Activated gamma-delta T cell (primary cell): ENCODE results near the gene SERPINE2.

Source experiments
- DNase-seq: peaks from one replicate; lab custom pipeline; 2025; lab: John Stamatoyannopoulos, UW

Gene SERPINE2

DNA sequence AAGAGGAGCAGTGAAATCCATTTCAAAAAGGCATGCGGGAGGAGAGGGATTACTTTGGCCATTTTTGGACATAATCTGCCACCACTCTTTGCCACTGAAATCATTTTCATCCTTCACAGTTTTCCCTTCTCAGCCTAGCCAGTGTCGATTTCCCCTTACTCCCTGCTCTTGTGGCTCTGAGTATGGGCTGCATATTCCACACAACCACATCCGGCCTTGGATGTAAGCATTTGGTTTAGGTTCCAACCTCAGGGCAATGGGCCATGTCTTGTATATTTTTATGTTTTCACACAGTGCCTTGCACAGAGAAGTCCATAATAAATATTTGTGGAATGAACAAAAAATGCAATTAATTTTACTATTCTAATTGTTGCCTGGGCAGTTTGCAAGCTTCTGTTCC lies 7.7 kb upstream of the SERPINE2 start:
- DNase-seq = no peak

DNA sequence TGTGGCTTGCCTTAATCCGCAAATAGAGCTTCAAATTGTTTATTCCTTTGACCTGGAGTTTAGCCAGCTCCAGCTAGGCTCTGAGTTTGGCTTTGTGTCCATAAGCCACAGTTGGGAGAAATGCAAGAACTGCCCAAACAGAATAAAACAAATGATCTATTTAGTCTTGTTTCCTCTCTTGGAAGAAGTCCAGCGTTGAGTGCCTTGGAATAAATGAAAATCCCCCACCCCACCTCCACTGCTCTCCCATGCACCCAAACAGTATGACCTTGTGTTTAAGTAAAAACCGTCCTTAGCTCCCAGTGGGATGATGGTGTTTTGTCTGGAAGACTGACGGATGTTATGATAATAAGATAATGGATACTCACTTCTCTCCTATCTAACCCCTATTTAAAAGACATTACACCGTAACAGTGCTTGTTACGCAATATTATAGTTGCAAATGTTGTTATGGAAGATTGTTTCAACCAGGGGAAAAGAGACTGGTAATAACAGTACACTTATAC lies 3.2 kb upstream of the SERPINE2 start:
- DNase-seq = no peak

DNA sequence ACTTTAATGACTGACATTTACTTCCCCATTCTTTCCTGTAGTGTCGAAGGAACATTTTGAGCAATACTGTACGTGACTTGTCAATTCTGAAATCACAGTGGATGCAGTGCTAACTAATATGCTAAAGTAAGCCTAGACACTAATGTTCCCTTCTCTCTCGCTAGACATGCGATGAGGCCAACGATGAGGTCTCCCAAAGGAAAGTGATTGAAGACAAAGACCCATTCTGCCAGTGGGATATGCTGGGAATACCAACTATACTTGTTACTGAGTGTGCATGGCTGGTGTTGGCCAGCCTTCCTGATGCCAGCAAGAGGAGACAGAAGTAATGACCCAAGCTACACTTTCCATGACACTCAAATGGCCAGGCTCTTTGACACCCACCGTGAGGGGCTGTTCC lies 2.5 kb upstream of the SERPINE2 start:
- no peak for DNase-seq

DNA sequence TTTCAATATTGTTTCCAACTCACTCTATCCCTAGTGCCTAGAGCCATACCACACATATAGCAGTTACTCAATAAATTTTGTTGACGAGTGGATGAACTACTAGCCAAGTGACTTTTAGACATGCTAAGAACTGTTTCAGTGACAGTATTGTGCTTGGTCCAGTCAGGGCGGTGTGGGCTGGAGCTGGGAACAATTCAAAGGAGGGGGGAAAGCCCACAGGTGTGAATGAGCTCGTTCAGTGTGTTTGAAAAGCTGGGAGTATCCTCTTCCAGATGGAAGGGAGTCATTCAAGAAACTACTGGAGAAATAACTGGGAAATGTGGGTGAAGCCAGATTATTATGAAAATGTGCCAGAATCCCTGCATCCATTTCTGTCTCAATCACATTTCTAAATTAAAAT lies 1.7 kb upstream of the SERPINE2 start:
- no peak for DNase-seq

DNA sequence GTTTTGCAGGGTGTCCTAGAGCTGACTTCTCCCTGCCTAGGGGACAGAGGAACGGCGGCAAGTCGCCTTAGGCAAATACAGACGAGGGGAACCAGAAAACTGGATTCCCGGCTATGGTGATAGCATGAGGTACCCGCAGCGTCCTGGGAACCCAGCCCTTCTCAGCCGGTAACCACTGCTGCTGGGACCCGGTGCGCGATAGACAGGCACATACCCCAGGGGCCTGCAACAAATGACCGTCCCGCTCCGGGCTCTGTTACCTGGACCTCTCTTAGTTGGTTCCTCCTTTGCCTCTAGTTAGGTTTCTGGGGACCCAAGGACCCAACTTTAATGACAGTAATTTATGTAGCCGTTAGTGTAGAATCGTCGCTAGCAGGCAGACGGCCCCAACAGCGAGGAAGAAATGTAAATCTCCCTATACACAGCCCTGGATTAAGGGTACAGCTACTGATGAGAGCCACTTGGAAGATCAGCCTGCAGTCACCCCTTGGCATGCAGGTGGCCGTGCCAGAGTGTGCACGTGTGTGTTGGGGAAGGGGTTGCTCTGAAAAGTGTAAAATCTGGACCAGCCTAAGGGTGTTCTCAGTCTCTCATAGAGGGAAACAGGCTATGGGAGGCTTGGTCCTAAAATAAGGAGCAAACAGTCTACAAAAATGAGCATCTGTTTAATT lies 819 bp upstream of the SERPINE2 start:
- no peak for DNase-seq

DNA sequence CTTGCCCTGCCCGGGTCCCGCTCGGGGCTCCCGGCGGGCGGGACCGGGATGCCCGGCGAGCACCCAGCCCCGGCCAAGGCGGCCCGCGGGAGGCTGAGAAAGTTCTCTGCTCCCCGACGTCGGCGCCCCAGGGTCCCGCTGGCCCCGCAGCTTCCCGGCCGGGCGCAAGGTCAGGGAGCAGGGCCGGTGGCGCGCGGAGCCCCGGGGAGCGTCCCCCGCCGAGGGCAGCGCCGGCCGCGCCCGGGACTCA lies 331 bp downstream of the SERPINE2 start:
- peak; percentile 22 for DNase-seq

DNA sequence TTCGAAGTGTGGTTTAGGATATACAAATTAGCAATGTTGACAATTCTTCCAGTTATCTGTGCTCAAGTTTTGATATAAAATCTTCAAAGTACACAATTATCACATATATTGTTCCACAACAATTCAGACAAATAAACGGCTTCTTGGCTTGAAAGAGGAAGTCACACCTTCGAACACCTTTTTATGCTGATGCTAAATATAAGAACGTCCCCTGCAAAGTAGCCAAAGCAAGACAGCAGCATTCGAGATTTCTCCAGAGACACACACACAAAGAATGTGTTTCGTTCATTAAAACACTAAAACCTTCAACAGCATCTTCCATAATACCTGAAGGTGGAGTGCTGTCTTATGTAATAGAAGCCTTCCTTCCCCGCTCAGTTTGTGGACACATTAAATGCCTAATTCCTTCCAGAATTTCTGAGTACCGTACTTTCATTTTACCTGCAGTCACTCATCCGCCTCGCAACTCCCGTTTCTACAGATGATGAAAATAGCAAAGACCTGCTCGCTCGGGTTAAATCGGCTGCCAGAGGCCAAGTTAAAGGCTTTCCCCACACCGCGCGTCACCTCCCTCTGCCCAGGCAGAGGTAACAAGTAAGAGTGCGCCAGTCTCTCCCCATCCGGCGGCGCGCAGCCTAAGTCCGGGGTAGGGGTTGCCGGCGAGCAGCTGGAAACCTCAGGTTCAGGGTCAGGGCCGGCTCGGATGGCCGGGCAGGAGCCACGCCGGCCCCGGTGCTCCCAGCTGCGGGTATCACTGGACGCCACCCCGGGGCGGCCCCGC lies 847 bp downstream of the SERPINE2 start:
- DNase-seq = no peak

DNA sequence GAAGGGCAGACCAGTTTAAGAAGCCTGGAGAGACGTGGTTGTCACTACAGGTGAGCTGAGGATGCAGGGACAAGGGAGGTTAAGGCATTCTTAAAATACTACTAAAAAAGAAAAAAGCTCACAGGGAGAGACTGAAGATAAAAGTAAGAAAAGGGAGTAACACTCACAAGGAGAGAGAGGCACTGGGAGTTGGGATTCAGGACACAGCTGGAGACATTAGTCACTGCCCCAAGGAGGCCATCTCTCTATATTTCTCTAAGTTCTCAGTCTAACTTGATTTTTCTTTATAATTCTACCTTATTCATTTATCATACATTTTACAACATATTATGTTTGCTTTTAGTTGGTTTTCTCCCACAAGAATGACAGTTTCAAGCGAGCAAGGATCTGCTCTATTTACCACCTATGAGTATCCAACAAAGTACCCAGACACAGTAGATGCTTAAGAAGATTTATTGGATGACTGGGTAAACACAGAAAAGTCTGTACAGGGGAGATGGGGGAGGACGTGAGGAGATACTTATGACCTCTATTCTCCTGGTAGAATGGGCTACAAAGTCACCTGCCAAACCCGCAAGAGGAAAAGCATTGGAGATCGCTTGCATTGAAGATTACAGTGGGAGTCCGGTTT lies 2.2 kb downstream of the SERPINE2 start:
- DNase-seq = no peak

DNA sequence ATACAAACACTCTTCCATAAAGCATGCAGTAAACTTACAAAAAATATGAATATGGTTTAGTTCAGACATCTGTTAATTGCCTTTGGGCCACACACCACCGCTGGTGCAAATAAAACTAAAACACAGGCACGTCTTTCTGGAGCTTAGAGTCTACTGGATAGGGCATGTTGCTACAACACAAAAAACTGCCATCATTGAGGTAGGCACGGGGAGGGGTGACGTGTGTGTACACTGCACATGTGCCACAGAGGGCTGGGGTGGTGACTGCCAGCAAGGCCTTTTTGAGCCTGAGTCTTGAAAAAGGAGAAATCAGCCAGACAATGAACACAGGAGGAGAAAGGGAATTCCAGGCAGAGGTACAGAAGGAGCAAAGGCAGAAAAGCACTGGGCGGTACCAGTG lies 5.1 kb downstream of the SERPINE2 start:
- no peak for DNase-seq

DNA sequence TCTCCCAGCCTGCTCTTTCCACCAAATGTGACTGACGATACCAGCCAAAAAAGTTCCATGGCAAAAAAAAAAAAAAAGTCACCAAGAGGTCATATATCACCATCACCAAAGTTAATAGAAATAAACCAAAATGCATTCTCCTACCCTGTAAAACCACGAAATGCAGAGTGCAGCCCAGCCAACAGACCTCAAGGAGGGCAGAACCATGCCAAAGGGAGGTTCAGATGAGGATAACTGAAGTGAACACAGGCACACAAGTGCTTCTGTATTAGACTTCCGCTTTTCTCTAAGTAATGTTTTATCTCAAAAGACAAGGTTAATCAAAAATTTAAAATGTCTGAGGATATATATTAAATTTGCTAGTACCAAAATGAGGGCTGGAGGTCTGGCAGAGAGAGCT lies 5.5 kb downstream of the SERPINE2 start:
- DNase-seq = no peak

DNA sequence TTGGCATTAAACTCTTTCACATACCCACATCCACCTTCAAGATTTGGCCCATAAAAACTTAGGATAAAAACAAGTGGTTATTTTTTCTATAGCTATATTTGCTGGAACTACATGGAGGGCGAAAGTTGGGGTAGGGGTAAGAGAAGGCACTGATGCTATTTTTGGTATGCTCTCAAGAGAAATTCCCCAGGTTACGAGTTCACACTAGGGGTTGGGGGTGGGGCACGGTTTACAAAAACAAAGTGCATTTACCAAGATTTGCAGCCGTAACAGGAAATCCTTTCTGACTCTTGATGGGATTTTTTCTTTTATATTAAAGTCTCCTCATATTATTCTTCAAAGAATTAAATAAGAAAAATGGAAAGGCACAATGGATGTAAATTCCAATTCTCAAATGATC lies 6.8 kb downstream of the SERPINE2 start:
- no peak for DNase-seq

DNA sequence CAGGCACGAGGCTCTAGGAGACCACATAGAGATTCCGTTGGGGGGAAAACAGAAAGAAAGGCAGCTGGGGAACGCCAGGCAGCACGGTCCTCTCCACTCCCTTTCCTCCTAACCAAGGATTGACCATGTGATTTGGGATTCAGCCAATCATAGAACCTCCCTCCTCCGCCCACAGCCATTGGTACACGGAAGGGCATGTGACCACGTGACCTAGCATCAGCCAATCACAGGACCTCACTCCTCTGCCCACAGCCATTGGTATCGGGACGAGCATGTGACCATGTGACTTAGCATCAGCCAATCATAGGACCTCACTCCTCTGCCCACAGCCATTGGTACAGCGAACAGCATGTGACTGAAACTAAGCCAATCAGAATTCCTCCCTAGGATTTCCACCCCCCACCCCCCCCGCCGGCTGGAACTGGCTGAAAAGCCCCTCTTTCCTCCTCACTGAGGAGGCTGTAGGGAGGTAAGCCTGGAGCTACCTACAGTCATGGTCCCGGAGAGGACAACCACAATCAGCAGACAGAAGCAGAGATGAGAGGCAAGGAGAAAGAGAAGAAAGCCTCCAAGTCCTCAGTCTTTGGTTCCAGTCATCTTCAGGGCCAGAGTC lies 7.6 kb downstream of the SERPINE2 start:
- no peak for DNase-seq

DNA sequence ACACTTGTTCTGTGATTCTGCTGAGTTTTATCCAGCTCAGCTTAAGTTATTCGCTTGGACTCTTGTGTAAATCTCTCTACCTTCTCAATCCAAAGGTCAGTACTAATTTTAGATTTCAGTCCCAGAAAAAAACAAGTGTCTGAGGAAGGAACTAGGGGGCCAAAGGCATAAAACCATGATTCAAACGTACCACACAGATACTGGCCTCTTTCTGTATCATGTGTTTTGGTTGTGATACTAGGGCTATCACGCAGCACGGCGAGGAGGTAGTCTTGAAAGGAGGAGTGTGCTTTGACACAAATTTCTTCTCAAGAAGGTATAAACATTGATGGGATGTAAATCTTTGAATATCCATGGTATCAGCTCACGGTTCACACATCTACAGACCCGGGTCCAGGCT lies 8.3 kb downstream of the SERPINE2 start:
- no peak for DNase-seq

DNA sequence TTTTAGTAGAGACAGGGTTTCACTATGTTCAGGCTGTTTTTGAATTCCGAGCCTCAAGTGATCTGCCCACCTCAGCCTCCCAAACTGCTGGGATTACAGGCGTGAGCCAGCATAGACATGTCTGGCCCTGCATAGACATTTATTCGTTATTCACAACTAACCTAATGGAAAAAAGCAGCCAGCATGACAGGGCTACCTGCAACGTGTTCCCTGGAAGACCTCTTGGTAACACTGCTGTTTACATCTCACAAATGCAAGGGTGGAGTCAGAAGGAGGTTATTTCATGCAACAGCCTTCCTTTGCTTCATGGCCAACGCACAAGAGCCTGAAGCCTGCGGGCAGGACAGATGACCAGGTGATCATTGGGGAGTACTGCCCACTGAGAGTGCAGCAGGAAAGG lies 9.2 kb downstream of the SERPINE2 start:
- no peak for DNase-seq

DNA sequence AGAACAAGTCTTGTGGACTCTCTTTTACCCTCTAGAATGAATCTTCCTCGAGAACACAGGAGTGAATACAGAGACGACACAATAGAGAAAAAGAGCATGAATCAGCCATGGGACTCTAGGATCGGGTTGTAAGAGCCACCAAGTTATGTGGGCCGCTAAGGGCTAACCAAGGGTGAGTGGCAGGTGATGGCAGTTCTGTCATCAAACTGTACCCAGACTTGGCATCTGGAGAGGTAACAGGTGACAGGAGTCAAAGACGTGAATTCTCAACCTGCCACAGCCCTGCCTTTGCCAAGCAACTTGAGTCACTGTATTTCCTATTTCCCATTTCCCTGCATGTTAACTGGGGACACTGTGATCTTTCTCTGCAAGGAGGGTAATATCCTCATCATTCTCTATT lies 11.2 kb downstream of the SERPINE2 start:
- DNase-seq = no peak

DNA sequence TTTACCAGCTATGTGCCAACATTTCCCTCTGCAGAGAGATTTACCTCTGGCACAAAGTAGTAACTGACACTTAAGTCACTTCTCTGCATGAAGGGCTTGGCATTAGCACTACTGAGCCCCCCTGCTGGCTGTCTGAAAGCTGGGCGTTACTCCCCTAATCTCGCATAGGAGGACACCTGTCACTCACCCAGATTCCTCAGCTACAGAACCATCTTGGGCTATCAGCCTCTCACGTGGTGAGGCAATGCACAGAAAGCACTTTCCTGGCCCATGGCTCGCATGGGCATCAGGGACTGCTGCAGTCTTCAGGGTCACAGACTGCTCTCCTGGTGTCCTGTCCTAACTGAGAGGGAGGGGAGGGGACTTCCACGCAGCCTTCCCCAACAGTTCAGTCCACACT lies 12.0 kb downstream of the SERPINE2 start:
- no peak for DNase-seq

DNA sequence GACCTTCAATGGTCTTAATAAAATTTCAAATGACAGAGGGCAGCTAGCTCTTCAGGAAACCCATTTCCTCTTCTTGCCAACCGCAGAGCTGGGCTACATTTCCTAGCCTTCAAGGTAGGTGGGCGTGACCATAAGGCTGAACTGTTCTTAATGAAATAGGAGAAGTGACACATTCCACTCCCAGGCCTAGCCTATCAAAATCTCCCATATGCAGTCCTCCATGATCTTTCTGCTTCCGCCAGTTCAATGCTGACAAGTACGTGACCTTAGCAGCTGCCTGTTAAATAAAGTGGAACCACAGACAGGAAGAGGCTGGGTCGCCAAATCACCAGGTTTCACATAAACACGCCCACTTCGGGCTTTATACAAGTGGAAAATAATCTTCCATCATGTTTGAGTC lies 13.2 kb downstream of the SERPINE2 start:
- DNase-seq = no peak

DNA sequence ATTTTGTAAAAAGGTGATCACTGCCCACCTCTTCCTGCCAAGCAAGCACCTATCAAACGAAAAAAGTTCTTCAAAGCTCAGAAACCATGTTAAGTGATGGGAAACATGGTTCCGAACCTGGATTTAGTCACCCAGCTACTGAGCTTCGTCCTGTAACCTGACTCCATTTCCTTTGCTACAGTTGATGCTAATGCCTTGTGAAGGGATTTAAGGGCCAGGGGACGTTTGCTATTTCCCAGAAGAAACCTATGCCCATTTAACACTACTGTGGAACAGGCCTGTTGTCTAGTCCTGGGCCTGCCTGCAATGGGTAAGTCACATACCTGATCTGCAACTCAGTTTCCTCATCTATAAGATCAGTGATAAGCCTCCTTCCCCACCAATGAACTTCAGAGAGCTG lies 14.8 kb downstream of the SERPINE2 start:
- no peak for DNase-seq

DNA sequence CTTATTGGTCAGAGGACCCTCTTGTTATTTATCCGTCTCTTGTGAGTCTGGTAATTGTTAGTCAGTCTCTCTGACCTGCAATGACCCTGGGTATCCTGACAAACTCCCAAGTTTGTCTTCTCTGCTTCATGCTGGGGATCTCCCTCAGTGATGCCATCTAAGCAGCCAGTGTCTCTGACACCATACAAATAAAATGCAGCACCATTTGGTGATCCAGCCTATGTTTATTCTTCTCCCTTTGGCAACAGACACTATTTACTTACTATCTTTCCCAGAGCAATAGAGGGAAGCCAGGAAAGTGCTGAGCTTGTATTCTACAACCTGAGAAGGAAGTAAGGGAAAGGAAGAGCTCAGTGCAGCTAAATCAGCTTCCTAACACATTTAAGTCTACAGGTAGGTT lies 15.9 kb downstream of the SERPINE2 start:
- no peak for DNase-seq

DNA sequence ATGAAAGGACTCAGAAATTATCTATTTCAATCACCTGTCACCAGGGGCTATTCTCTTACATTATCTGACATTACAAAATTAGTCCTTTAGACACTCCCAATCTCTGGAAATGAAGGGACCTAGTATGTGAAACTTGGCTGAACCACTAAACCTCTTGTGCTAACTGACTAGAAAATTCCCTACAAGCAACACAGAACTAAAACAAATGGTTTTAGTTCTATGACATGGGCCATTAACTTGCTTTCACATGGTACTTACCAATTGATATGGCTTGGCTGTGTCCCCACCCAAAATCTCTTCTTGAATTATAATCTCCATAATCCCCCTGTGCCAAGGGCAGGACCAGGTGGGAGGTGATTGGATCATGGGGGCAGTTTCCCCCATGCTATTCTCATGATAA lies 16.6 kb downstream of the SERPINE2 start:
- no peak for DNase-seq

DNA sequence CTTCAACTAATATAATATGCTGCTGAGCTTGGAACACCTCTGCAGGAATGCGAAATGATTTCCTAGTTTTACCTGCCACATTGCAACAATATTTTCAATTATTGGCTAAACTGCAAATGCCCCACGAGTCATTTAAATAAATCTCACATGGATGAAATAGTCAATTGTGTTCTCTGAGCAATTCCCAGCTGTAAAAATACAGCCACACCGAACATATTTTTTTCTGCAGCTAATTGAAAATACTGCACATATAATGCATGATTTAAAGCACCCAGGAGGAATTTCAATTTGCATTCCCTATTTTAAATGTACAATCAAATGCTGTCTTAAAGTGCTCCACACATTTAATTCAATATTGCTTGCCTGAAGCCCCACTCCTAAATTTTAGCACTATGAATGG lies 18.6 kb downstream of the SERPINE2 start:
- DNase-seq = no peak

DNA sequence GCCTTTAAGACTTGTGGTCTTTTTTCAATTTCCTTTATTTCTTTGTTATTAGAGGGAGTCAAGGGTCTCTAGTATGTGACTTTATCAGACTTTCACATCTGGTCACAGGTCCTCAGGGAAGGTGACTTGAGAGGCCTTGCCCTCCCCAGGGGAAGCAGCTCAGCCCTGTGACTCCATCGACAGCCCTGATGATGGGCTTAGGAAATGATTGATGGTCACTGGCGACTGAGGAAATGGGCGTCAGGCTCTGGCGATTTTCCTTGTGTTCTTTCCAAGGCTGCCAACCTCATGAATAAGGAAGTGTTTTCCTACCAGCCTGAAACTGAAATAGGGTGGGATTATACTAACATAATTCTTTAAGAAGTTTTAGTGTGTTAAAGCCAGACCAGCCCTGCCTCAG lies 21.1 kb downstream of the SERPINE2 start:
- no peak for DNase-seq

DNA sequence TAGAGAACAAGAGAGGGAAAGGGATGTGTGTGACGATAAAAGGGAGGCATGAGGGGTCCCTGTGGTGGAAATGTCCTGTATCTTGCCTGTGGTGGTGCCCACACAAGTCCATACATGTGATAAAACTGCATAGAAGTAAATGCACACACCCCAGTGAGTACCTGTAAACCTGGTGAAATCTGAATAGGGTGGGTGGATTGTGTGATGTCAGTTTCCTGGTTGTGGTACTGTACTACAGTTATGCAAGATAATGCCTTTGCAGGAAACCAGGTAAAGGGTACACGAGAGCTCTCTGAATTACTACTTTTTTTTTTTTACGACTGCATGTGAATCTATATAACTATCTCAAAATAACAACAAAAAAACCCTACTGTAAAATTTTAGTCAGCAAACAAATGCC lies 22.1 kb downstream of the SERPINE2 start:
- no peak for DNase-seq
